ENCODE data around the gene ZNF66. TPM values are rescaled to one million over a fixed set of nuclear protein-coding genes. Genes with fewer than 3 reads are reported as not detected.

ZNF66 gene
- total RNA-seq, 3 donors from 2014 or later, result 5.1 to 6.2 (median 5.7) TPM

DNA sequence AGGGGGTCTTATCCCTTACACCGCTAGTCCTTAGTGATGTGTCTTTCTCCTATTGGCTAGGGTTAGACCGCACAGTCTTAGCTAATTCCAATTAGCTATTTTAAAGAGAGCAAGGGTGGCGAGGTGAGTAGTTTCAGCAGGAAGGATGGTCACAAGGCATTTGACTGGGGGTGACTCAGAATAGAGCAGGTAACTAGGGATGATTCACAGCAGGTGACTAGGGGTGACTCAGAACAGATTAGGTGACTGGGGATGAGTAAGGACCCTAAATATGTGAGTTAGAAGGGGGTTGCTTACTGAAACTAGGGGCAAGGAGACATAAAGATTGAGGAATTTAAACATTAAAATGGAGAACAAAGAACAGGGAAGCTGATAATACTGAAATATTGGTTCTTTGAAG, 64.3 kb downstream of the ZNF66 start:
- Histone ChIP-seq H3K9me3 (peaks cover 86% of the 10 kb centered on the region), H3K4me1 (ENCODE audit: low read depth) (no peaks in the 10 kb centered on the region), H3K36me3 (ENCODE audit: low read depth) (no peaks in the 10 kb centered on the region), H3K4me3 (no peak overlapping the region)
- TF ChIP-seq CTCF (IDR thresholded peaks at IDR 0.05), result no peak
- intact Hi-C loops (cut with DNase I, micrococcal nuclease), result no loop called here
- ATAC-seq (no peak), DNase-seq (no peak)

Other genes starting within 250 kb of the ZNF66 start
- gene ZNF737, start 210.5 kb upstream of the ZNF66 start, total RNA-seq, result 10 to 100 TPM in 2 of 3 donors, 1 to 10 TPM in 1; 9.5 to 16.0 (median 11.2) TPM
- gene ZNF626, start 114.7 kb upstream of the ZNF66 start, total RNA-seq, result 10 to 100 TPM in 1 of 3 donors, 1 to 10 TPM in 2; 1.3 to 12.2 (median 4.4) TPM
- gene ZNF85, start 146.9 kb downstream of the ZNF66 start, total RNA-seq, result 1 to 10 TPM; 2.9 to 4.6 (median 4.2) TPM
- 10 to 100 TPM in 2 of 3 donors, 1 to 10 TPM in 1; 9.7 to 13.1 (median 12.5) TPM for gene ZNF430, start 244.4 kb downstream of the ZNF66 start, total RNA-seq